MM.1S (cell line): Measurements from ENCODE around the gene TRAPPC3.

Experiments
- DNase-seq: peaks from one replicate; pipeline ENCODE4 v3.0.0-alpha.2; 2015
- H2AFZ ChIP-seq: fragments of 300-600 bp; sonication (generic); 2 replicates; pipeline ENCODE4 v1.6.0; 2016; ENCODE audit warnings: antibody characterized with exemption, low read length
- H3F3A ChIP-seq: fragments of 300-600 bp; sonication (generic); 2 replicates; pipeline ENCODE4 v1.6.1; 2016; ENCODE audit warnings: mild to moderate bottlenecking, antibody characterized with exemption, low read length, moderate library complexity, mixed read lengths; ENCODE audit not compliant: insufficient read depth
- H3K27ac ChIP-seq: fragments of 300-600 bp; sonication (generic); 2 replicates; pipeline ENCODE4 v1.5.1; 2016; ENCODE audit warnings: mild to moderate bottlenecking, low read length
- H3K27me3 ChIP-seq: fragments of 300-600 bp; sonication (generic); replicated peaks from 2 replicates; pipeline ENCODE4 v1.6.0; 2016; ENCODE audit warnings: low read length; ENCODE audit not compliant: insufficient read depth
- H3K36me3 ChIP-seq: fragments of 300-600 bp; sonication (generic); replicated peaks from 2 replicates; pipeline ENCODE4 v1.6.1; 2016; ENCODE audit warnings: mild to moderate bottlenecking, low read length, mixed read lengths; ENCODE audit not compliant: insufficient read depth
- H3K4me1 ChIP-seq: fragments of 300-600 bp; sonication (generic); 2 replicates; pipeline ENCODE4 v1.6.1; 2016; ENCODE audit warnings: low read length, mixed read lengths
- H3K4me2 ChIP-seq: fragments of 300-600 bp; sonication (generic); 2 replicates; pipeline ENCODE4 v1.6.0; 2016; ENCODE audit warnings: low read depth, low read length
- H3K4me3 ChIP-seq: fragments of 300-600 bp; sonication (generic); 2 replicates; pipeline ENCODE4 v1.5.1; 2016; ENCODE audit warnings: low read length, mixed read lengths
- H3K79me2 ChIP-seq: fragments of 300-600 bp; sonication (generic); 2 replicates; pipeline ENCODE4 v1.6.1; 2016; ENCODE audit warnings: mixed run types, low read length, mixed read lengths
- H3K9ac ChIP-seq: fragments of 300-600 bp; sonication (generic); 2 replicates; pipeline ENCODE4 v1.6.1; 2016; ENCODE audit warnings: low read length, mixed read lengths
- H3K9me2 ChIP-seq: fragments of 300-600 bp; sonication (generic); replicated peaks from 2 replicates; pipeline ENCODE4 v1.6.1; 2016; ENCODE audit warnings: mild to moderate bottlenecking, low read length, mixed read lengths; ENCODE audit not compliant: insufficient read depth
- H3K9me3 ChIP-seq: fragments of 300-600 bp; sonication (generic); replicated peaks from 2 replicates; pipeline ENCODE4 v1.6.1; 2016; ENCODE audit warnings: mild to moderate bottlenecking, low read length, mixed read lengths; ENCODE audit not compliant: insufficient read depth
- H4K20me1 ChIP-seq: fragments of 300-600 bp; sonication (generic); 2 replicates; pipeline ENCODE4 v1.6.1; 2016; ENCODE audit warnings: mild to moderate bottlenecking, low read length, moderate library complexity, mixed read lengths; ENCODE audit not compliant: insufficient read depth
- EZH2 ChIP-seq: fragments of 300-600 bp; sonication (generic); optimal IDR thresholded peaks from 2 replicates; pipeline ENCODE3; 2017; ENCODE audit warnings: low read depth, mild to moderate bottlenecking, antibody characterized with exemption, low read length, mixed read lengths
- EZH2phosphoT487 ChIP-seq: fragments of 300-600 bp; sonication (generic); IDR thresholded peaks from 2 replicates; pipeline ENCODE4 v1.6.1; 2018; ENCODE audit warnings: antibody characterized with exemption, low read length
- TF ChIP-seq, protein P1 (sequence below): fragments of 300-600 bp; sonication (generic); IDR thresholded peaks from 2 replicates; pipeline ENCODE4 v1.5.1; 2016; ENCODE audit warnings: antibody characterized with exemption, low read length, mixed read lengths

Gene TRAPPC3

DNA sequence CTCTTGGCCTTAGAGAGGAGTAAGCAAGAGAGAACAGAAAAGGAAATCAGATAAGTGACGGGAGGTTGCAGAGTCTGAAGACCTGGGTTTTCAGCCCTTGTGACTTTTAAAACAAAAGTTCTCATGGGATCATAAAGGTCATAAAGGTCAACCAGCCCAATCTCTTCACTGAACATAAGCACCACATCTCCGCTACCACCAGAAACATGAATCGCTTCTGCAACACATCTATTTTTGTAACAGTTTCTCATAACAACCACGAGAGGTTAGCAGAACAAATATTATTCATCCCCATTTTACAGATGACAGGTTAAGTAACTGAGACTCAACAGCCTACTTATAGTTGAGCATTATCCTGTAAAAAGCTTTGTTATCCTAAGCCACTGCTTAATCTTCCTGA lies 5.9 kb downstream of the TRAPPC3 start:
- DNase-seq = no peak
- Histone ChIP-seq H3K4me2 (no peak overlapping the region), H3K9ac (no peak overlapping the region), H3K9me2 (no peaks in the 10 kb centered on the region), H4K20me1 (no peaks in the 10 kb centered on the region), H2AFZ (no peak overlapping the region), H3K9me3 (no peaks in the 10 kb centered on the region), H3K27ac (no peak overlapping the region), H3F3A (no peaks in the 10 kb centered on the region), H3K79me2 (peaks cover 65% of the 10 kb centered on the region), H3K27me3 (no peaks in the 10 kb centered on the region), H3K4me3 (no peak overlapping the region), H3K4me1 (no peaks in the 10 kb centered on the region), H3K36me3 (0 out of 2 replicates have a peak, but pooled peaks cover 4% of the 10 kb centered on the region)
- no peak for TF ChIP-seq EZH2
- no peak for TF ChIP-seq EZH2phosphoT487
- TF ChIP-seq, protein P1, sequence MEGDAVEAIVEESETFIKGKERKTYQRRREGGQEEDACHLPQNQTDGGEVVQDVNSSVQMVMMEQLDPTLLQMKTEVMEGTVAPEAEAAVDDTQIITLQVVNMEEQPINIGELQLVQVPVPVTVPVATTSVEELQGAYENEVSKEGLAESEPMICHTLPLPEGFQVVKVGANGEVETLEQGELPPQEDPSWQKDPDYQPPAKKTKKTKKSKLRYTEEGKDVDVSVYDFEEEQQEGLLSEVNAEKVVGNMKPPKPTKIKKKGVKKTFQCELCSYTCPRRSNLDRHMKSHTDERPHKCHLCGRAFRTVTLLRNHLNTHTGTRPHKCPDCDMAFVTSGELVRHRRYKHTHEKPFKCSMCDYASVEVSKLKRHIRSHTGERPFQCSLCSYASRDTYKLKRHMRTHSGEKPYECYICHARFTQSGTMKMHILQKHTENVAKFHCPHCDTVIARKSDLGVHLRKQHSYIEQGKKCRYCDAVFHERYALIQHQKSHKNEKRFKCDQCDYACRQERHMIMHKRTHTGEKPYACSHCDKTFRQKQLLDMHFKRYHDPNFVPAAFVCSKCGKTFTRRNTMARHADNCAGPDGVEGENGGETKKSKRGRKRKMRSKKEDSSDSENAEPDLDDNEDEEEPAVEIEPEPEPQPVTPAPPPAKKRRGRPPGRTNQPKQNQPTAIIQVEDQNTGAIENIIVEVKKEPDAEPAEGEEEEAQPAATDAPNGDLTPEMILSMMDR = no peak

DNA sequence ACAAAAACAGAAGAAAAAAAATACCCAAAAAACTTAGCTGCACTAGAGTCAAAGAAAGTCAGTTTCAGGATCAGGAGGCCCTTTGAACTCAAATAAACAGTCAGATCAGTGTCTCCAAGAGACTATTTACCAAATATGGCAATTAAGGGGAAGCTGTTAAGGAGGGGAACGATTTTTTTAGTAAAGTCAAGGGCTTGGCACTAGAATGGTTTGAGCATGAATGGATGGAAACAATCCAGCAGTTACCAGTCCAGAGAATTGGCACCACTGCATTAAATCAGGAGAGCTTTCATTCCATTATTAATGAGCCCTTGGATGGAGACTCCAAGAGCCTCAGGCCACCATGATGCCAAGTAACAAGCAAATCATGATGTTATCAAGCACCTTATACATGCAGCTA lies 7.2 kb downstream of the TRAPPC3 start:
- Histone ChIP-seq H3K9ac (no peak overlapping the region), H3K27me3 (no peaks in the 10 kb centered on the region), H3K79me2 (peaks cover 52% of the 10 kb centered on the region), H3K36me3 (0 out of 2 replicates have a peak, but pooled peaks cover 4% of the 10 kb centered on the region), H3F3A (no peaks in the 10 kb centered on the region), H4K20me1 (no peaks in the 10 kb centered on the region), H3K4me2 (no peak overlapping the region), H3K9me2 (no peaks in the 10 kb centered on the region), H3K4me1 (no peaks in the 10 kb centered on the region), H3K4me3 (no peak overlapping the region), H3K27ac (no peak overlapping the region), H3K9me3 (no peaks in the 10 kb centered on the region), H2AFZ (no peak overlapping the region)
- no peak for TF ChIP-seq EZH2
- TF ChIP-seq EZH2phosphoT487 = no peak
- TF ChIP-seq, protein P1 = no peak
- DNase-seq = no peak

DNA sequence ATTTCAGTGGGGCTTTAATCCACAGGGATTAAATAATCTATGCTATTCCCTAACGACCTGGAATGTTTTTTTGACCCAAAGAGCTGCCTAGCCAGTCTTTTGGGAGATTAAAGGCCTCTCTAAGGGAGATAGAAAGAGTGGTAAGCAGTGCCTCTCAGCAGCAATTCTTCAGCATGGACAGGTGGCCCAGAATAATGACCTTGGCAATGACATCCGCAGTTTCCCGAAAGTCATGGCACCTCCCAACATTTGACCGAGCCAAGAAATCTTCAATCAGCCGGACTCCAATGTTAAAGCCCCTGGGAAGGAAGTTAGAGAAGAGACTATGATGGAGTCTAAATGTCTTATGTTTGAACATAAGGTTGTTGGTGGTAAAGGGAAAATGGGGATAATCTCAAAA lies 9.8 kb downstream of the TRAPPC3 start:
- Histone ChIP-seq H3K79me2 (peaks cover 39% of the 10 kb centered on the region), H2AFZ (no peak overlapping the region), H3K27ac (no peak overlapping the region), H3K4me2 (no peak overlapping the region), H3K27me3 (no peaks in the 10 kb centered on the region), H3K9ac (no peak overlapping the region), H3K4me1 (no peaks in the 10 kb centered on the region), H3K4me3 (no peak overlapping the region), H3K9me2 (no peaks in the 10 kb centered on the region), H3K9me3 (no peaks in the 10 kb centered on the region), H3K36me3 (0 out of 2 replicates have a peak, but pooled peaks cover 4% of the 10 kb centered on the region), H4K20me1 (no peaks in the 10 kb centered on the region), H3F3A (no peaks in the 10 kb centered on the region)
- TF ChIP-seq, protein P1 = no peak
- TF ChIP-seq EZH2 (no peak), EZH2phosphoT487 (no peak)
- no peak for DNase-seq
